H1 (cell line): ENCODE data around the gene TRIAP1. TPM values are rescaled to one million over a fixed set of nuclear protein-coding genes. Genes with fewer than 3 reads are reported as not detected.
A peak's percentile ranks its signal among the peaks of the same experiment; 100 is the strongest.

Source experiments
- CTCF ChIA-PET: fragments of 300-600 bp; sonication (Branson Sonifier 250); formaldehyde crosslinking; loops from one replicate; lab custom pipeline; 2021; ENCODE audit not compliant: partially characterized antibody; lab: Charles Lee
- POLR2A ChIA-PET: fragments of 300-600 bp; sonication (Branson Sonifier 250); formaldehyde crosslinking; loops from one replicate; lab custom pipeline; 2021; ENCODE audit warnings: inconsistent platforms; ENCODE audit not compliant: partially characterized antibody; lab: Charles Lee
- DNase-seq, 2 experiments: peaks; one replicate each; pipeline versions ENCODE4 v3.0.0 to v3.0.0-alpha.2; 2010 to 2022; ENCODE audit warnings: low spot score in 2 of 2, low read depth in 1 of 2, mixed read lengths in 1 of 2
- FAIRE-seq: peaks from 2 replicates; lab custom pipeline; 2011; peaks lifted over from hg19 to GRCh38; lab: Jason Lieb, UNC
- H2AFZ ChIP-seq: 2 replicates; pipeline ENCODE4 v1.8.1; 2012; ENCODE audit warnings: low read length, inconsistent platforms
- H2AK5ac ChIP-seq: 2 replicates; pipeline ENCODE4 v1.6.1; 2013; ENCODE audit warnings: low read depth, low read length
- H2BK120ac ChIP-seq: replicated peaks from 2 replicates; pipeline ENCODE3; 2013; ENCODE audit warnings: low read depth, low read length, inconsistent platforms
- H2BK12ac ChIP-seq: 2 replicates; pipeline ENCODE4 v1.6.1; 2013; ENCODE audit warnings: low read depth, low read length
- H2BK15ac ChIP-seq: 2 replicates; pipeline ENCODE4 v1.6.1; 2013; ENCODE audit warnings: low read length
- H2BK20ac ChIP-seq: 2 replicates; pipeline ENCODE4 v1.6.1; 2013; ENCODE audit warnings: low read length
- H2BK5ac ChIP-seq: 2 replicates; pipeline ENCODE4 v1.6.1; 2013; ENCODE audit warnings: low read depth, low read length
- H3K14ac ChIP-seq: 2 replicates; pipeline ENCODE4 v1.6.1; 2013; ENCODE audit warnings: inconsistent platforms; ENCODE audit not compliant: insufficient read length
- H3K18ac ChIP-seq: 2 replicates; pipeline ENCODE4 v1.6.1; 2013; ENCODE audit warnings: low read length; ENCODE audit errors: extremely low read depth
- H3K23ac ChIP-seq: 2 replicates; pipeline ENCODE4 v1.6.1; 2013; ENCODE audit warnings: inconsistent platforms; ENCODE audit not compliant: insufficient read length
- H3K23me2 ChIP-seq: 2 replicates; pipeline ENCODE4 v1.6.1; 2013; ENCODE audit warnings: low read depth, low read length
- H3K27ac ChIP-seq: 2 replicates; pipeline ENCODE4 v1.6.1; 2011; ENCODE audit warnings: low read depth, low read length, inconsistent platforms
- H3K27me3 ChIP-seq, 4 experiments: replicated peaks in 1 of 4; 1 replicate in 1 of 4; 2 replicates in 3 of 4; pipeline versions ENCODE4 v1.6.1 to v1.8.1; 2011 to 2013; ENCODE audit warnings: low read length in 3 of 4, mild to moderate bottlenecking in 3 of 4, inconsistent platforms in 2 of 4, mixed read lengths in 2 of 4, moderate library complexity in 1 of 4; ENCODE audit not compliant: control insufficient read depth in 3 of 4, insufficient read depth in 3 of 4; ENCODE audit errors: extremely low read depth in 1 of 4
- H3K36me3 ChIP-seq, 4 experiments: 2 replicates each; pipeline versions ENCODE4 v1.6.1 to v1.8.1; 2011 to 2013; ENCODE audit warnings: mild to moderate bottlenecking in 4 of 4, low read length in 3 of 4, moderate library complexity in 2 of 4, control low read depth in 1 of 4, inconsistent platforms in 1 of 4; ENCODE audit not compliant: insufficient read depth in 4 of 4, control insufficient read depth in 2 of 4
- H3K4ac ChIP-seq: replicated peaks from 2 replicates; pipeline ENCODE3; 2013; ENCODE audit warnings: low read length, low read depth, mixed read lengths, inconsistent platforms; ENCODE audit not compliant: insufficient read length
- H3K4me1 ChIP-seq, 4 experiments: replicated peaks in 1 of 4; 1 replicate in 1 of 4; 2 replicates in 3 of 4; pipeline versions ENCODE4 v1.6.1 to v1.8.1; 2011 to 2013; ENCODE audit warnings: low read length in 3 of 4, inconsistent platforms in 2 of 4, mixed read lengths in 1 of 4; ENCODE audit not compliant: insufficient read depth in 4 of 4, control insufficient read depth in 3 of 4
- H3K4me2 ChIP-seq, 2 experiments: 2 replicates each; pipeline versions ENCODE4 v1.6.1 to v1.8.1; 2011 to 2013; ENCODE audit warnings: low read depth in 2 of 2, low read length in 2 of 2, control low read depth in 1 of 2, inconsistent platforms in 1 of 2, mild to moderate bottlenecking in 1 of 2; ENCODE audit not compliant: insufficient read depth in 1 of 2
- H3K4me3 ChIP-seq, 4 experiments: fragments of 200-600, 300-600 bp in 1 of 4; sonication (generic), shearing (Covaris generic), sonication (Bioruptor Twin) in 1 of 4; 2 replicates each; pipeline versions ENCODE4 v1.5.1 to v1.8.1; 2011 to 2016; ENCODE audit warnings: low read length in 4 of 4, low read depth in 3 of 4, control low read depth in 2 of 4, inconsistent platforms in 2 of 4, mild to moderate bottlenecking in 2 of 4, mixed read lengths in 1 of 4, moderate library complexity in 1 of 4; ENCODE audit not compliant: insufficient read depth in 2 of 4; ENCODE audit errors: extremely low read depth in 1 of 4
- H3K56ac ChIP-seq: replicated peaks from 2 replicates; pipeline ENCODE3; 2013; ENCODE audit warnings: low read depth, mild to moderate bottlenecking, mixed read lengths, low read length, inconsistent platforms; ENCODE audit not compliant: insufficient read length
- H3K79me1 ChIP-seq: 2 replicates; pipeline ENCODE4 v1.6.1; 2013; ENCODE audit warnings: low read depth, low read length, control low read depth
- H3K79me2 ChIP-seq, 2 experiments: 2 replicates each; pipeline versions ENCODE4 v1.6.1 to v1.8.1; 2012 to 2013; ENCODE audit warnings: low read length in 2 of 2, mild to moderate bottlenecking in 2 of 2, inconsistent platforms in 1 of 2; ENCODE audit not compliant: insufficient read depth in 2 of 2, control insufficient read depth in 1 of 2
- H3K9ac ChIP-seq, 4 experiments: replicated peaks in 1 of 4; 1 replicate in 1 of 4; 2 replicates in 3 of 4; pipeline versions ENCODE4 v1.6.1 to v1.8.1; 2011 to 2013; ENCODE audit warnings: low read depth in 3 of 4, low read length in 3 of 4, control low read depth in 2 of 4, mild to moderate bottlenecking in 2 of 4, moderate library complexity in 2 of 4, inconsistent platforms in 1 of 4; ENCODE audit errors: extremely low read depth in 1 of 4
- H3K9me3 ChIP-seq, 2 experiments: 2 replicates each; pipeline versions ENCODE4 v1.6.1 to v1.8.1; 2012 to 2013; ENCODE audit warnings: mild to moderate bottlenecking in 2 of 2, moderate library complexity in 2 of 2, control low read depth in 1 of 2, inconsistent platforms in 1 of 2, low read depth in 1 of 2, low read length in 1 of 2, mixed read lengths in 1 of 2; ENCODE audit not compliant: insufficient read depth in 2 of 2
- H4K20me1 ChIP-seq, 2 experiments: replicated peaks in 1 of 2; 2 replicates each; pipeline versions ENCODE3 to v1.8.1; 2011 to 2013; ENCODE audit warnings: inconsistent platforms in 2 of 2, low read length in 2 of 2, mild to moderate bottlenecking in 1 of 2; ENCODE audit not compliant: insufficient read depth in 2 of 2, control insufficient read depth in 1 of 2
- H4K5ac ChIP-seq: 2 replicates; pipeline ENCODE4 v1.6.1; 2013; ENCODE audit warnings: low read length, low read depth, mixed read lengths, inconsistent platforms; ENCODE audit not compliant: insufficient read length
- H4K8ac ChIP-seq: 2 replicates; pipeline ENCODE4 v1.8.0; 2013; ENCODE audit warnings: mild to moderate bottlenecking, moderate library complexity, low read length, inconsistent platforms; ENCODE audit not compliant: insufficient read depth; ENCODE audit errors: extremely low read depth
- H4K91ac ChIP-seq: replicated peaks from 2 replicates; pipeline ENCODE3; 2013; ENCODE audit warnings: low read length, mixed read lengths, inconsistent platforms; ENCODE audit not compliant: insufficient read length
- BACH1 ChIP-seq: IDR thresholded peaks from 2 replicates; pipeline ENCODE4 v1.6.1; 2012; ENCODE audit warnings: low read length, improper control_type of control experiment
- CHD1 ChIP-seq: IDR thresholded peaks from 2 replicates; pipeline ENCODE4 v1.6.1; 2012; ENCODE audit warnings: low read depth, low read length, improper control_type of control experiment
- CREB1 ChIP-seq: IDR thresholded peaks from 2 replicates; pipeline ENCODE4 v1.6.1; 2012; ENCODE audit warnings: inconsistent platforms
- JUND ChIP-seq: IDR thresholded peaks from 2 replicates; pipeline ENCODE4 v1.6.1; 2011; ENCODE audit warnings: mild to moderate bottlenecking, improper control_type of control experiment, low read length
- KDM4A ChIP-seq: IDR thresholded peaks from one replicate; pipeline ENCODE4 v1.7.1; 2012; ENCODE audit warnings: low read depth, mild to moderate bottlenecking, moderate library complexity, low read length, inconsistent platforms; ENCODE audit not compliant: severe bottlenecking
- POLR2A ChIP-seq, 2 experiments: IDR thresholded peaks; 1 replicate in 1 of 2; 2 replicates in 1 of 2; pipeline ENCODE4 v1.6.1; 2011; ENCODE audit warnings: low read depth in 2 of 2, low read length in 2 of 2, mild to moderate bottlenecking in 2 of 2; ENCODE audit errors: control extremely low read depth in 1 of 2
- RAD21 ChIP-seq, 2 experiments: IDR thresholded peaks in 1 of 2; conservative IDR thresholded peaks in 1 of 2; 2 replicates each; pipeline ENCODE4 v1.6.1; 2011; ENCODE audit warnings: low read depth in 2 of 2, low read length in 2 of 2, improper control_type of control experiment in 1 of 2, inconsistent platforms in 1 of 2, mild to moderate bottlenecking in 1 of 2, moderate library complexity in 1 of 2
- RFX5 ChIP-seq: IDR thresholded peaks from 2 replicates; pipeline ENCODE4 v1.6.1; 2011; ENCODE audit warnings: low read depth, low read length, improper control_type of control experiment, borderline replicate concordance
- RXRA ChIP-seq: IDR thresholded peaks from 2 replicates; pipeline ENCODE4 v1.6.1; 2011; ENCODE audit warnings: low read depth, mild to moderate bottlenecking, low read length, moderate library complexity; ENCODE audit not compliant: insufficient read depth
- SIX5 ChIP-seq: IDR thresholded peaks from 2 replicates; pipeline ENCODE4 v1.6.1; 2011; ENCODE audit warnings: mild to moderate bottlenecking, low read depth, low read length
- SP2 ChIP-seq: IDR thresholded peaks from 2 replicates; pipeline ENCODE4 v1.6.1; 2012; ENCODE audit warnings: mild to moderate bottlenecking, low read length, inconsistent platforms
- TAF1 ChIP-seq: IDR thresholded peaks from 2 replicates; pipeline ENCODE4 v1.6.1; 2011; ENCODE audit warnings: mild to moderate bottlenecking, low read depth, low read length
- TBP ChIP-seq: IDR thresholded peaks from 2 replicates; pipeline ENCODE4 v1.6.1; 2011; ENCODE audit warnings: low read depth, low read length, improper control_type of control experiment
- ZNF274 ChIP-seq: IDR thresholded peaks from 2 replicates; pipeline ENCODE4 v1.7.0; 2012; ENCODE audit warnings: low read length, borderline replicate concordance; ENCODE audit errors: extremely low read depth
- WGBS, 2 experiments: shearing (Covaris generic) in 1 of 2; methylation state at CpG; one replicate each; pipeline versions ENCODE4 v1.1.6 to v1.1.7; 2013 to 2015; ENCODE audit warnings: low lambda C conversion rate in 2 of 2, mixed read lengths in 2 of 2, inconsistent platforms in 1 of 2, low coverage in 1 of 2, missing lambda C conversion rate in 1 of 2; ENCODE audit not compliant: insufficient replicate concordance in 2 of 2, insufficient coverage in 1 of 2, insufficient read length in 1 of 2; ENCODE audit errors: extremely low coverage in 1 of 2, missing lambda C conversion rate in 1 of 2; 5-methylcytosine and 5-hydroxymethylcytosine counted together
- polyA plus RNA-seq, 7 experiments: library from polyadenylated mRNA; depleted of rRNA in 3 of 7; stranded (reverse) in 5 of 7; unstranded in 2 of 7; fragments of >200 nt in 5 of 7; fragments of 200-250 nt in 2 of 7; gene quantifications; 1 replicate in 5 of 7; 2 replicates in 1 of 7; 4 replicates in 1 of 7; pipeline versions ENCODE4 v1.2.1 to v1.2.3, GENCODE V29; 2011 to 2013; ENCODE audit warnings: missing spikeins in 2 of 7, mixed read lengths in 2 of 7
- total RNA-seq: library from RNA; stranded (reverse); fragmentation: NEBNext Ultra II Directional; extraction: Animal tissue kit (Norgen Biotek cat#: 25700); gene quantifications from 2 replicates; pipeline ENCODE4 v1.2.1, GENCODE V29; 2021

The TRIAP1 gene
- total and polyA plus RNA-seq, 2 of the 8 experiments (the other 6 are each of a cell fraction or from before 2014, with no cell fraction given) = 42.0 to 63.4 TPM

- H3K18ac ChIP-seq = peak overlapping the region; percentile 98
- H3K4me3 ChIP-seq = peak overlapping the region; percentile 76 to 97 (median 78)
- CTCF ChIA-PET = interaction anchor here (0.7 to 9.3 kb wide), 17 partner anchors 11 to 142 kb away, joined by 3 to 152 read pairs (median 5); partner anchors contain the start of genes COX6A1, DYNLL1, GATC and PLA2G1B
- peak overlapping the region; percentile 85; the same call in 1 of the 2 replicates for H2BK12ac ChIP-seq
- H3K36me3 ChIP-seq = peaks cover 16 to 25% (median 19%) of the 10 kb centered on the region in 4 experiments
- H2AFZ ChIP-seq = no peak overlapping the region
- peak overlapping the region; percentile 97 for H3K56ac ChIP-seq
- peak overlapping the region; percentile 95; the same call in 1 of the 2 replicates for H2BK15ac ChIP-seq
- H3K27ac ChIP-seq = peak overlapping the region; percentile 96
- H3K9ac ChIP-seq = peak overlapping the region; percentile 69 to 96 (median 94)
- H2BK120ac ChIP-seq = no peak overlapping the region
- H3K4me1 ChIP-seq = peaks cover 0 to 5% (median 0%) of the 10 kb centered on the region in 4 experiments; a peak in 2 of 7 replicates
- DNase-seq (no peak), FAIRE-seq (no peak)
- H3K4ac ChIP-seq = peak overlapping the region; percentile 95
- peak overlapping the region; percentile 96 for H4K5ac ChIP-seq
- H2AK5ac ChIP-seq = no peak overlapping the region
- no peak overlapping the region for H3K14ac ChIP-seq
- no peaks in the 10 kb centered on the region for H3K9me3 ChIP-seq
- no peaks in the 10 kb centered on the region; the same call in none of the 2 replicates for H3K79me1 ChIP-seq
- H3K4me2 ChIP-seq = peak overlapping the region; percentile 78 to 83
- peak overlapping the region; percentile 99 for H4K91ac ChIP-seq
- peak overlapping the region; percentile 98 for H2BK5ac ChIP-seq
- no peaks in the 10 kb centered on the region for H3K27me3 ChIP-seq
- peak overlapping the region; percentile 90 for H4K8ac ChIP-seq
- no peak overlapping the region for H3K23ac ChIP-seq
- H4K20me1 ChIP-seq = peaks cover 10 to 15% of the 10 kb centered on the region in 2 experiments
- H3K23me2 ChIP-seq = peaks cover 5% of the 10 kb centered on the region
- peaks cover 0 to 49% of the 10 kb centered on the region in 2 experiments; a peak in 3 of 4 replicates for H3K79me2 ChIP-seq
- WGBS, 2 experiments = 0% methylated on average over 40 of the region's 57 CpGs; no CpG with 5 or more reads in 1 of the 2 experiments
- no peak overlapping the region for H2BK20ac ChIP-seq
- POLR2A ChIA-PET = interaction anchor here (0.6 to 18.7 kb wide), 26 partner anchors 11 to 273 kb away, joined by 3 to 365 read pairs (median 4); partner anchors contain the start of genes COQ5, COX6A1, DYNLL1 and GATC
- TF ChIP-seq TBP = no peak
- no peak for TF ChIP-seq JUND
- no peak for TF ChIP-seq SIX5
- no peak for TF ChIP-seq TAF1
- TF ChIP-seq RAD21 (IDR thresholded peaks at IDR 0.05 in 1 of 2, conservative IDR thresholded peaks at IDR 0.05 in 1 of 2; ENCODE audit: low read depth in 2 of 2, low read length in 2 of 2) = no peak
- no peak for TF ChIP-seq ZNF274
- TF ChIP-seq KDM4A = peak; percentile 44
- no peak for TF ChIP-seq SP2
- TF ChIP-seq CREB1 = no peak
- no peak for TF ChIP-seq POLR2A (IDR thresholded peaks at IDR 0.05; ENCODE audit: control extremely low read depth in 1 of 2, low read depth in 2 of 2, low read length in 2 of 2)
- TF ChIP-seq RXRA = no peak
- TF ChIP-seq RFX5 = no peak
- TF ChIP-seq BACH1 = no peak
- TF ChIP-seq CHD1 = no peak
Observed at GRCh38 chr12:120468821-120469449, 22.8 kb upstream of the TRIAP1 start.
